Prostate gland (tissue), 2 donors: Measurements from ENCODE around the gene PRR15L.

ENCODE experiments used
- POLR2A ChIP-seq: fragments of 450-650 bp; IDR thresholded peaks from one replicate; pipeline ENCODE4 v1.6.1; 2016; ENCODE audit warnings: antibody characterized with exemption, mild to moderate bottlenecking
- TF ChIP-seq, protein P1 (sequence below), 4 experiments: fragments of 200-600 bp in 2 of 4; fragments of 450-650 bp in 2 of 4; sonication (generic) in 2 of 4; IDR thresholded peaks; 1 replicate in 3 of 4; 2 replicates in 1 of 4; pipeline ENCODE4 v1.5.1; 2016 to 2019; ENCODE audit warnings: antibody characterized with exemption in 4 of 4, mild to moderate bottlenecking in 2 of 4, moderate library complexity in 2 of 4

GRCh38 chr17:47952171-47953021 is 5.3 kb downstream of the PRR15L start:
- no peak for TF ChIP-seq POLR2A
- TF ChIP-seq, protein P1, sequence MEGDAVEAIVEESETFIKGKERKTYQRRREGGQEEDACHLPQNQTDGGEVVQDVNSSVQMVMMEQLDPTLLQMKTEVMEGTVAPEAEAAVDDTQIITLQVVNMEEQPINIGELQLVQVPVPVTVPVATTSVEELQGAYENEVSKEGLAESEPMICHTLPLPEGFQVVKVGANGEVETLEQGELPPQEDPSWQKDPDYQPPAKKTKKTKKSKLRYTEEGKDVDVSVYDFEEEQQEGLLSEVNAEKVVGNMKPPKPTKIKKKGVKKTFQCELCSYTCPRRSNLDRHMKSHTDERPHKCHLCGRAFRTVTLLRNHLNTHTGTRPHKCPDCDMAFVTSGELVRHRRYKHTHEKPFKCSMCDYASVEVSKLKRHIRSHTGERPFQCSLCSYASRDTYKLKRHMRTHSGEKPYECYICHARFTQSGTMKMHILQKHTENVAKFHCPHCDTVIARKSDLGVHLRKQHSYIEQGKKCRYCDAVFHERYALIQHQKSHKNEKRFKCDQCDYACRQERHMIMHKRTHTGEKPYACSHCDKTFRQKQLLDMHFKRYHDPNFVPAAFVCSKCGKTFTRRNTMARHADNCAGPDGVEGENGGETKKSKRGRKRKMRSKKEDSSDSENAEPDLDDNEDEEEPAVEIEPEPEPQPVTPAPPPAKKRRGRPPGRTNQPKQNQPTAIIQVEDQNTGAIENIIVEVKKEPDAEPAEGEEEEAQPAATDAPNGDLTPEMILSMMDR (IDR thresholded peaks at IDR 0.05): no peak
